Measurements from ENCODE around the gene GLI3. TPM values are rescaled to one million over a fixed set of nuclear protein-coding genes. Genes with fewer than 3 reads are reported as not detected.

The GLI3 gene
- total RNA-seq, 1 donor from 2014 or later = 5.5 TPM

DNA sequence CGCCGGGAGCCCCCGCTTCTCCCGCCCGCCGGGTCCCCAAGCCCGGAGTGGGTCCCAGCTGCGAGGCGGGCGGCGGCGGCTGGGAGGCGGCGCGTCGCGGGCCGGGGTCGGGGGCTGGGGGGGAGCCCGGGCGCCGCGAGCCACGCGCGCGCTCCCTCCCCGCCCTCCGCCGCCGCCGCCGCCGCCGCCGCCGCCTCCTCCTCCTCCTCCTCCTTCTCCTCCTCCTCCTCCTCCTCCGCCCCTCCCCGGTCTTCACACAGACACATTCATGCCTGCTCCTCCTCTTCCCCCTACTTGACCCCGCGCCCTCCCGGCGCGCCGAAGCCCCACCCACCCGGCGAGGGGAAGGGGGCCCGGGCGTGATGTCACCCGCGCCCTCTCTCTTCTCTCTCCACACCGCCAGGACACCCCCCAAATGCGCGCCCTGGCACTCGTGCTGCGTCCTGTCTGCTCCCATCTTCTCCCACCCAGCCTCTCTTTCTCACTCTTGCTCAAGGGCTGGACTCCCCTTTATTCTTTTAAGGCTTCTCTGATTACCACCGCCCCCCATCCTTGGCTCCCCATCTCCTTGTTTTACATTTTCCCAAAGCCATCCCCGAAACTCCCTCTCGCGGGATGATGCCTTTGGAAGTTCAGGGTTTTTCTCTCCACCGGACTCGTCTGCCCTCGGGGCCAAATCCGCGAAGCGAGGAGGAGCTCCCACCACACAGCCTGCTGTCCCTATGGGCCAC lies 967 bp upstream of the GLI3 start:
- H3K27ac ChIP-seq (replicated peaks) = peak overlapping the region; percentile 92
- TF ChIP-seq, protein P1, sequence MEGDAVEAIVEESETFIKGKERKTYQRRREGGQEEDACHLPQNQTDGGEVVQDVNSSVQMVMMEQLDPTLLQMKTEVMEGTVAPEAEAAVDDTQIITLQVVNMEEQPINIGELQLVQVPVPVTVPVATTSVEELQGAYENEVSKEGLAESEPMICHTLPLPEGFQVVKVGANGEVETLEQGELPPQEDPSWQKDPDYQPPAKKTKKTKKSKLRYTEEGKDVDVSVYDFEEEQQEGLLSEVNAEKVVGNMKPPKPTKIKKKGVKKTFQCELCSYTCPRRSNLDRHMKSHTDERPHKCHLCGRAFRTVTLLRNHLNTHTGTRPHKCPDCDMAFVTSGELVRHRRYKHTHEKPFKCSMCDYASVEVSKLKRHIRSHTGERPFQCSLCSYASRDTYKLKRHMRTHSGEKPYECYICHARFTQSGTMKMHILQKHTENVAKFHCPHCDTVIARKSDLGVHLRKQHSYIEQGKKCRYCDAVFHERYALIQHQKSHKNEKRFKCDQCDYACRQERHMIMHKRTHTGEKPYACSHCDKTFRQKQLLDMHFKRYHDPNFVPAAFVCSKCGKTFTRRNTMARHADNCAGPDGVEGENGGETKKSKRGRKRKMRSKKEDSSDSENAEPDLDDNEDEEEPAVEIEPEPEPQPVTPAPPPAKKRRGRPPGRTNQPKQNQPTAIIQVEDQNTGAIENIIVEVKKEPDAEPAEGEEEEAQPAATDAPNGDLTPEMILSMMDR (IDR thresholded peaks at IDR 0.05; ENCODE audit: borderline replicate concordance) = no peak
- no peaks in the 10 kb centered on the region for H3K36me3 ChIP-seq
- H3K4me3 ChIP-seq = peak overlapping the region; percentile 91
- peaks cover 33% of the 10 kb centered on the region for H3K4me1 ChIP-seq
- peak; percentile 75 for DNase-seq
- H3K9me3 ChIP-seq (replicated peaks) = no peaks in the 10 kb centered on the region
- intact Hi-C loops (cut with micrococcal nuclease) = no loop called here
- H3K27me3 ChIP-seq (ENCODE audit: low read depth) = peaks cover 9% of the 10 kb centered on the region

DNA sequence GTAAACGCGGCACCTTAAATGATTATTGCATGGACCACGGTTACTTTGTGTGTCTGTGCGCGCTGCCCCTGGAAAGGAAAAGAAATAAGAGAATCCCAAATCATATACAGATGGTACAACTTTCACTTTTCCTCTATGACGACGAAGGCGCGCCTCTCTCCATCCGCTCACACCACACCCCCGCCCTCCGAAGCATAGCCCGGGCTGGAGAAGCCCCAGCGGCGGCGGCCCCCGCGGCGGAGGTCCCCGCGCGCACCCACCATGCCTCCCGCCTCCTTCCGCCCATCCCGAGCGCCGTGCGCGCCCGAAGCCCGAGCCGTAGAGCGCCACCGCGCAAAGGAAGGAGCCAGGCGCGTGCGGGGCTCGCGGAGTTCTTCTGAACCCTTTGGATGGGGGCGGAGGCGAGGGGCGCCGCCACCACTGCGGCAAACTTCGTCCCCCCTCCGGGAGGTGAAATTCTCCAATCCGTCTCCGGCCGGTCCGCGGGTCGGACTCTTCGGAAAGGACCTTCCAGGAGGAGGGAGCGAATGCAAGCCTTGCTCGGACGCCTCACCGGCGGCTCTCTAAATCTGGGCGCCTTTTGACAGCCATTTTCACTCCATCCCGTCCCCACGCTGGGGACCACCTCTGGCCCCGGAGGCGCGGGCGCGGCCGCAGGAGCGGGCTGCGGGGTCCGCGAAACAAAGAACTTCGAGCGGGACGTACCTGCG lies 588 bp downstream of the GLI3 start:
- peak; percentile 49 for DNase-seq
- intact Hi-C loops (cut with micrococcal nuclease) = no loop called here

DNA sequence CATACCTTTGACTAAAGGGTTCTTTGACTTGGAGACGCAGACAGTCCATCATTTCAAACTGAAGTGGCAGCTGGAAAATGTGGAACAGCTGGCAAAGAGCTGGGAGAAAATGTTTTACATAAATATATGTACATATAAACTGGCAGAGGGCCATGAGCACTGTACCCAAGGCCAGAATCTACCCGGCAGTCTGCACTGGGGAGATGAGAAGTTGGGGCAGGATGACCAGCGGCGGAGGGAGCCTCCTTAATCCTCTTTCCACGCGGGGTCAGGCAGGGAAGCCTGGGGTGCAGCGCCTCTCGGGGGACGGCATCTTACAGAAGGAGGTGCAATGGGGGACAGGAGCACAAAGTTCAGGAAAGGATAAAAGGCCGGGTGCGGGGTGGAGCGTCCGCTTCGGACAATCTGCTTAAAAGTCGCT lies 1.3 kb downstream of the GLI3 start:
- no peaks in the 10 kb centered on the region for H3K9me3 ChIP-seq (replicated peaks)
- H3K4me1 ChIP-seq = peaks cover 33% of the 10 kb centered on the region
- DNase-seq = no peak
- H3K27me3 ChIP-seq (ENCODE audit: low read depth) = peaks cover 9% of the 10 kb centered on the region
- peak overlapping the region; percentile 92 for H3K27ac ChIP-seq (replicated peaks)
- H3K36me3 ChIP-seq = no peaks in the 10 kb centered on the region
- intact Hi-C loops (cut with micrococcal nuclease) = no loop called here
- TF ChIP-seq, protein P1 (IDR thresholded peaks at IDR 0.05; ENCODE audit: borderline replicate concordance) = no peak
- peak overlapping the region; percentile 91 for H3K4me3 ChIP-seq

More for the DNA sequence above, 588 bp downstream of the GLI3 start:
- peaks cover 9% of the 10 kb centered on the region for H3K27me3 ChIP-seq (ENCODE audit: low read depth)
- peaks cover 33% of the 10 kb centered on the region for H3K4me1 ChIP-seq
- TF ChIP-seq, protein P1 (IDR thresholded peaks at IDR 0.05; ENCODE audit: borderline replicate concordance) = no peak
- peak overlapping the region; percentile 91 for H3K4me3 ChIP-seq
- peak overlapping the region; percentile 92 for H3K27ac ChIP-seq (replicated peaks)
- H3K36me3 ChIP-seq = no peaks in the 10 kb centered on the region
- no peaks in the 10 kb centered on the region for H3K9me3 ChIP-seq (replicated peaks)

GRCh38 chr7:42234736-42235135 lies 2.3 kb downstream of the GLI3 start:
- intact Hi-C loops (cut with micrococcal nuclease) = no loop called here
- no peak for DNase-seq
- Histone ChIP-seq H3K9me3 (replicated peaks) (no peaks in the 10 kb centered on the region), H3K27me3 (ENCODE audit: low read depth) (peaks cover 9% of the 10 kb centered on the region), H3K4me3 (peak overlapping the region; percentile 91), H3K27ac (replicated peaks) (no peak overlapping the region), H3K4me1 (peaks cover 33% of the 10 kb centered on the region), H3K36me3 (no peaks in the 10 kb centered on the region)
- TF ChIP-seq, protein P1 (IDR thresholded peaks at IDR 0.05; ENCODE audit: borderline replicate concordance) = no peak

- Histone ChIP-seq H3K27ac (replicated peaks) (no peak overlapping the region), H3K9me3 (replicated peaks) (no peaks in the 10 kb centered on the region), H3K36me3 (no peaks in the 10 kb centered on the region), H3K4me1 (peaks cover 33% of the 10 kb centered on the region), H3K4me3 (no peak overlapping the region), H3K27me3 (ENCODE audit: low read depth) (peaks cover 9% of the 10 kb centered on the region)
- TF ChIP-seq, protein P1 (IDR thresholded peaks at IDR 0.05; ENCODE audit: borderline replicate concordance) = no peak
- intact Hi-C loops (cut with micrococcal nuclease) = no loop called here
- DNase-seq = no peak
Observed at GRCh38 chr7:42233695-42234331, 3.2 kb downstream of the GLI3 start.

Measured in left ventricle myocardium inferior (tissue), 1 donor.